Measurements from ENCODE around the gene RNU6-9. TPM values are rescaled to one million over a fixed set of nuclear protein-coding genes. Genes with fewer than 3 reads are reported as not detected.
A peak's percentile ranks its signal among the peaks of the same experiment; 100 is the strongest.

The RNU6-9 gene
- total RNA-seq, 2 experiments from 2014 or later, result not detected

- Mint-ChIP-seq H3K9me3 (no peaks in the 10 kb centered on the region), H3K27ac (no peak overlapping the region), H3K4me1 (peaks cover 2% of the 10 kb centered on the region), H3K4me3 (no peak overlapping the region), H3K27me3 (no peaks in the 10 kb centered on the region), H3K36me3 (peaks cover 6% of the 10 kb centered on the region)
- peak; percentile 66 for ATAC-seq (ENCODE audit: low read depth)
- POLR2A ChIA-PET, result no interaction called here
- DNase-seq, result no peak
These were observed 7.2 kb downstream of the RNU6-9 start for GRCh38 chr19:900302-901111.

- H3K27ac Mint-ChIP-seq, result no peak overlapping the region
- DNase-seq (no peak), ATAC-seq (ENCODE audit: low read depth) (no peak)
- no peaks in the 10 kb centered on the region for H3K27me3 Mint-ChIP-seq
- H3K4me1 Mint-ChIP-seq, result peaks cover 4% of the 10 kb centered on the region
- no peaks in the 10 kb centered on the region for H3K9me3 Mint-ChIP-seq
- POLR2A ChIA-PET, result interaction anchor here (0.6 kb wide), 1 partner anchor 9 kb away, joined by 3 read pairs; the partner anchor contains the start of gene MED16
- H3K4me3 Mint-ChIP-seq, result no peak overlapping the region
- H3K36me3 Mint-ChIP-seq, result peaks cover 6% of the 10 kb centered on the region
These were observed 8.2 kb downstream of the RNU6-9 start for GRCh38 chr19:901216-902092.

GRCh38 chr19:902093-902370 is 8.7 kb downstream of the RNU6-9 start:
- no peak overlapping the region for H3K4me3 Mint-ChIP-seq
- H3K27ac Mint-ChIP-seq, result no peak overlapping the region
- POLR2A ChIA-PET, result interaction anchor here (0.6 kb wide), 1 partner anchor 9 kb away, joined by 3 read pairs; the partner anchor contains the start of gene MED16
- ATAC-seq (ENCODE audit: low read depth) (no peak), DNase-seq (no peak)
- no peaks in the 10 kb centered on the region for H3K27me3 Mint-ChIP-seq
- no peaks in the 10 kb centered on the region for H3K9me3 Mint-ChIP-seq
- peaks cover 10% of the 10 kb centered on the region for H3K4me1 Mint-ChIP-seq
- peaks cover 2% of the 10 kb centered on the region for H3K36me3 Mint-ChIP-seq

- no peak for DNase-seq
- Mint-ChIP-seq H3K9me3 (no peaks in the 10 kb centered on the region), H3K4me3 (no peak overlapping the region), H3K27me3 (no peaks in the 10 kb centered on the region), H3K27ac (no peak overlapping the region), H3K36me3 (peaks cover 2% of the 10 kb centered on the region), H3K4me1 (peaks cover 14% of the 10 kb centered on the region)
- POLR2A ChIA-PET, result interaction anchor here (2.2 kb wide), 1 partner anchor 9 kb away, joined by 9 read pairs; the partner anchor contains the start of genes MED16 and RNU6-9
- ATAC-seq (ENCODE audit: low read depth), result no peak
These were observed 9.4 kb downstream of the RNU6-9 start for GRCh38 chr19:902446-903226.

GRCh38 chr19:903266-903797 is 10.0 kb downstream of the RNU6-9 start:
- H3K4me1 Mint-ChIP-seq, result peaks cover 17% of the 10 kb centered on the region
- H3K27ac Mint-ChIP-seq, result no peak overlapping the region
- POLR2A ChIA-PET, result interaction anchor here (2.2 kb wide), 1 partner anchor 10 kb away, joined by 9 read pairs; the partner anchor contains the start of genes MED16 and RNU6-9
- H3K27me3 Mint-ChIP-seq, result no peaks in the 10 kb centered on the region
- H3K4me3 Mint-ChIP-seq, result no peak overlapping the region
- H3K36me3 Mint-ChIP-seq, result peaks cover 2% of the 10 kb centered on the region
- DNase-seq (no peak), ATAC-seq (ENCODE audit: low read depth) (no peak)
- H3K9me3 Mint-ChIP-seq, result no peaks in the 10 kb centered on the region

GRCh38 chr19:904545-904944 is 11.3 kb downstream of the RNU6-9 start:
- DNase-seq, result no peak
- Mint-ChIP-seq H3K27me3 (no peaks in the 10 kb centered on the region), H3K4me1 (peaks cover 27% of the 10 kb centered on the region), H3K4me3 (no peak overlapping the region), H3K36me3 (peaks cover 2% of the 10 kb centered on the region), H3K27ac (no peak overlapping the region), H3K9me3 (no peaks in the 10 kb centered on the region)
- no peak for ATAC-seq (ENCODE audit: low read depth)
- POLR2A ChIA-PET, result interaction anchor here (0.7 to 2.2 kb wide), 3 partner anchors 9 to 79 kb away, joined by 3 to 9 read pairs (median 5); partner anchors contain the start of genes MED16 and RNU6-9

GRCh38 chr19:906480-906879 is 13.2 kb downstream of the RNU6-9 start:
- no peak for ATAC-seq (ENCODE audit: low read depth)
- Mint-ChIP-seq H3K27ac (peak overlapping the region; percentile 79), H3K4me1 (peaks cover 36% of the 10 kb centered on the region), H3K4me3 (no peak overlapping the region), H3K36me3 (peaks cover 4% of the 10 kb centered on the region), H3K9me3 (no peaks in the 10 kb centered on the region), H3K27me3 (no peaks in the 10 kb centered on the region)
- POLR2A ChIA-PET, result interaction anchor here (1.3 to 4.0 kb wide), 4 partner anchors 14 to 41 kb away, joined by 4 to 57 read pairs (median 4); partner anchors contain the start of genes MED16 and RNU6-9
- DNase-seq, result no peak

- POLR2A ChIA-PET, result interaction anchor here (1.1 to 4.0 kb wide), 7 partner anchors 15 to 362 kb away, joined by 4 to 57 read pairs (median 5); partner anchors contain the start of genes CIRBP, MED16, RNU6-9 and WDR18
- ATAC-seq (ENCODE audit: low read depth), result no peak
- Mint-ChIP-seq H3K27ac (peak overlapping the region; percentile 79), H3K4me3 (peak overlapping the region; percentile 80), H3K9me3 (no peaks in the 10 kb centered on the region), H3K36me3 (peaks cover 4% of the 10 kb centered on the region), H3K27me3 (no peaks in the 10 kb centered on the region), H3K4me1 (peaks cover 36% of the 10 kb centered on the region)
- no peak for DNase-seq
These were observed 14.0 kb downstream of the RNU6-9 start for GRCh38 chr19:907183-907853.

GRCh38 chr19:911197-912033 is 18.1 kb downstream of the RNU6-9 start:
- ATAC-seq (ENCODE audit: low read depth), result no peak
- no peak for DNase-seq
- peaks cover 4% of the 10 kb centered on the region for H3K36me3 Mint-ChIP-seq
- H3K9me3 Mint-ChIP-seq, result no peaks in the 10 kb centered on the region
- POLR2A ChIA-PET, result no interaction called here
- peaks cover 37% of the 10 kb centered on the region for H3K4me1 Mint-ChIP-seq
- H3K4me3 Mint-ChIP-seq, result peak overlapping the region; percentile 60
- H3K27ac Mint-ChIP-seq, result peak overlapping the region; percentile 60
- H3K27me3 Mint-ChIP-seq, result no peaks in the 10 kb centered on the region

- ATAC-seq (ENCODE audit: low read depth) (no peak), DNase-seq (no peak)
- no peaks in the 10 kb centered on the region for H3K9me3 Mint-ChIP-seq
- peaks cover 28% of the 10 kb centered on the region for H3K4me1 Mint-ChIP-seq
- peaks cover 4% of the 10 kb centered on the region for H3K36me3 Mint-ChIP-seq
- H3K27me3 Mint-ChIP-seq, result no peaks in the 10 kb centered on the region
- H3K4me3 Mint-ChIP-seq, result peak overlapping the region; percentile 91
- POLR2A ChIA-PET, result interaction anchor here (1.6 to 1.9 kb wide), 2 partner anchors 19 to 49 kb away, joined by 5 to 8 read pairs; partner anchors contain the start of genes MED16 and RNU6-9
- peak overlapping the region; percentile 95 for H3K27ac Mint-ChIP-seq
These were observed 19.1 kb downstream of the RNU6-9 start for GRCh38 chr19:912181-913079.

All from activated naive CD8-positive, alpha-beta T cell treated with anti-CD3 and anti-CD28 coated beads, Interleukin-2, amount 10 ng/mL, durations not matched to agents 7 days and 5 days (primary cell).